ENCODE measurements around the gene FABP6.
"Not testable (repeated sequence)": the region's sequence is repeated elsewhere in the genome, so short reads cannot be mapped to it uniquely, and the experiment has no call there.

FABP6 gene

GRCh38 chr5:160227012-160227411 is 2.3 kb upstream of the FABP6 start:
- DNase-seq: no peak

- no peak for DNase-seq
Measured at GRCh38 chr5:160230686-160231527, 1.6 kb downstream of the FABP6 start.

GRCh38 chr5:160231783-160232342 is 2.6 kb downstream of the FABP6 start:
- DNase-seq: no peak

GRCh38 chr5:160233215-160233614 is 3.9 kb downstream of the FABP6 start:
- no peak for DNase-seq

GRCh38 chr5:160235731-160236130 is 6.4 kb downstream of the FABP6 start:
- no peak for DNase-seq

- DNase-seq: no peak
Measured at GRCh38 chr5:160237571-160238093, 8.3 kb downstream of the FABP6 start.

GRCh38 chr5:160240350-160240749 is 11.0 kb downstream of the FABP6 start:
- peak; percentile 30 for DNase-seq

- DNase-seq: no peak
Measured at GRCh38 chr5:160242145-160242544, 12.8 kb downstream of the FABP6 start.

- no peak for DNase-seq
Measured at GRCh38 chr5:160245506-160246086, 16.3 kb downstream of the FABP6 start.

- DNase-seq: not testable (repeated sequence)
Measured at GRCh38 chr5:160249570-160249969, 20.3 kb downstream of the FABP6 start.

GRCh38 chr5:160250226-160250625 is 20.9 kb downstream of the FABP6 start:
- DNase-seq: no peak

GRCh38 chr5:160250826-160251225 is 21.5 kb downstream of the FABP6 start:
- no peak for DNase-seq

GRCh38 chr5:160251406-160252155 is 22.3 kb downstream of the FABP6 start:
- DNase-seq: no peak

GRCh38 chr5:160252916-160253315 is 23.6 kb downstream of the FABP6 start:
- DNase-seq: no peak

GRCh38 chr5:160253441-160253840 is 24.1 kb downstream of the FABP6 start:
- no peak for DNase-seq

- no peak for DNase-seq
Measured at GRCh38 chr5:160254706-160255105, 25.4 kb downstream of the FABP6 start.

- no peak for DNase-seq
Measured at GRCh38 chr5:160259341-160259740, 30.0 kb downstream of the FABP6 start.

- no peak for DNase-seq
Measured at GRCh38 chr5:160260006-160260775, 30.9 kb downstream of the FABP6 start.

GRCh38 chr5:160260881-160261815 is 31.8 kb downstream of the FABP6 start:
- no peak for DNase-seq

GRCh38 chr5:160262151-160263074 is 33.1 kb downstream of the FABP6 start:
- DNase-seq: no peak

Data from NCI-H1105 treated with DMSO at 0.1 percent for 48 hours (cell line).